ENCODE results near the gene MRPL55. TPM values are rescaled to one million over a fixed set of nuclear protein-coding genes. Genes with fewer than 3 reads are reported as not detected.

The MRPL55 gene
- total RNA-seq, 1 donor: 51.4 TPM

- Histone ChIP-seq H3K36me3 (ENCODE audit: insufficient read depth, low read length) (peaks cover 15% of the 10 kb centered on the region), H2AFZ (ENCODE audit: low read length) (no peak overlapping the region), H3K4me2 (ENCODE audit: insufficient read depth, low read length) (peak overlapping the region; percentile 100), H3K4me3 (ENCODE audit: insufficient read depth, low read length) (peak overlapping the region; percentile 94), H3K9me3 (ENCODE audit: low read depth, low read length) (no peaks in the 10 kb centered on the region), H4K20me1 (ENCODE audit: insufficient read depth, low read length) (peaks cover 83% of the 10 kb centered on the region), H3K4me1 (ENCODE audit: insufficient read depth, low read length) (peaks cover 54% of the 10 kb centered on the region), H3K27ac (ENCODE audit: low read depth, low read length) (peak overlapping the region; percentile 91), H3K79me2 (ENCODE audit: insufficient read depth, low read length) (peaks cover 94% of the 10 kb centered on the region), H3K27me3 (ENCODE audit: insufficient read depth, low read length) (no peaks in the 10 kb centered on the region)
- DNase-seq (ENCODE audit: insufficient read length, low spot score, missing footprints): peak; percentile 84
- no peak for TF ChIP-seq CTCF (IDR thresholded peaks at IDR 0.05; ENCODE audit: extremely low read depth, low read depth, low read length)
Measured at GRCh38 chr1:228083871-228084278, 25.2 kb downstream of the MRPL55 start.

- DNase-seq (ENCODE audit: insufficient read length, low spot score, missing footprints): peak; percentile 84
Measured at GRCh38 chr1:228082918-228083870, 25.9 kb downstream of the MRPL55 start.

GRCh38 chr1:228082214-228082917 lies 26.7 kb downstream of the MRPL55 start, which contains the start of gene ARF1:
Gene ARF1 (plus strand): TSS chr1:228082708. CDS start chr1:228097115, 14,407 bp downstream.
- Histone ChIP-seq H3K4me2 (ENCODE audit: insufficient read depth, low read length) (peak within 1 kb of the TSS; percentile 100), H3K27ac (ENCODE audit: low read depth, low read length) (peak within 1 kb of the TSS; percentile 91), H3K4me1 (ENCODE audit: insufficient read depth, low read length) (peaks cover 39% of the 10 kb centered on the region), H3K79me2 (ENCODE audit: insufficient read depth, low read length) (peaks cover 80% of the 10 kb centered on the region), H3K27me3 (ENCODE audit: insufficient read depth, low read length) (no peaks in the 10 kb centered on the region), H2AFZ (ENCODE audit: low read length) (peak within 1 kb of the TSS; percentile 75), H3K36me3 (ENCODE audit: insufficient read depth, low read length) (peaks cover 6% of the 10 kb centered on the region), H3K4me3 (ENCODE audit: insufficient read depth, low read length) (peak within 1 kb of the TSS; percentile 94), H4K20me1 (ENCODE audit: insufficient read depth, low read length) (peaks cover 77% of the 10 kb centered on the region), H3K9me3 (ENCODE audit: low read depth, low read length) (no peaks in the 10 kb centered on the region)
- peak; percentile 100 for DNase-seq (ENCODE audit: insufficient read length, low spot score, missing footprints)
- no peak for TF ChIP-seq CTCF (IDR thresholded peaks at IDR 0.05; ENCODE audit: extremely low read depth, low read depth, low read length)

More at GRCh38 chr1:228082918-228083870, 25.9 kb downstream of the MRPL55 start:
- Histone ChIP-seq H3K9me3 (ENCODE audit: low read depth, low read length) (no peaks in the 10 kb centered on the region), H2AFZ (ENCODE audit: low read length) (no peak overlapping the region), H4K20me1 (ENCODE audit: insufficient read depth, low read length) (peaks cover 81% of the 10 kb centered on the region), H3K36me3 (ENCODE audit: insufficient read depth, low read length) (peaks cover 8% of the 10 kb centered on the region), H3K27me3 (ENCODE audit: insufficient read depth, low read length) (no peaks in the 10 kb centered on the region), H3K79me2 (ENCODE audit: insufficient read depth, low read length) (peaks cover 88% of the 10 kb centered on the region), H3K4me2 (ENCODE audit: insufficient read depth, low read length) (peak overlapping the region; percentile 100), H3K27ac (ENCODE audit: low read depth, low read length) (peak overlapping the region; percentile 91), H3K4me1 (ENCODE audit: insufficient read depth, low read length) (peaks cover 48% of the 10 kb centered on the region), H3K4me3 (ENCODE audit: insufficient read depth, low read length) (peak overlapping the region; percentile 94)
- no peak for TF ChIP-seq CTCF (IDR thresholded peaks at IDR 0.05; ENCODE audit: extremely low read depth, low read depth, low read length)

Measured in osteoblast (primary cell).